ENCODE data around the gene ECI1.

The ECI1 gene
- total RNA-seq, result 11.1 to 32.6 (median 17.2) reads per million in 17 experiments

DNA sequence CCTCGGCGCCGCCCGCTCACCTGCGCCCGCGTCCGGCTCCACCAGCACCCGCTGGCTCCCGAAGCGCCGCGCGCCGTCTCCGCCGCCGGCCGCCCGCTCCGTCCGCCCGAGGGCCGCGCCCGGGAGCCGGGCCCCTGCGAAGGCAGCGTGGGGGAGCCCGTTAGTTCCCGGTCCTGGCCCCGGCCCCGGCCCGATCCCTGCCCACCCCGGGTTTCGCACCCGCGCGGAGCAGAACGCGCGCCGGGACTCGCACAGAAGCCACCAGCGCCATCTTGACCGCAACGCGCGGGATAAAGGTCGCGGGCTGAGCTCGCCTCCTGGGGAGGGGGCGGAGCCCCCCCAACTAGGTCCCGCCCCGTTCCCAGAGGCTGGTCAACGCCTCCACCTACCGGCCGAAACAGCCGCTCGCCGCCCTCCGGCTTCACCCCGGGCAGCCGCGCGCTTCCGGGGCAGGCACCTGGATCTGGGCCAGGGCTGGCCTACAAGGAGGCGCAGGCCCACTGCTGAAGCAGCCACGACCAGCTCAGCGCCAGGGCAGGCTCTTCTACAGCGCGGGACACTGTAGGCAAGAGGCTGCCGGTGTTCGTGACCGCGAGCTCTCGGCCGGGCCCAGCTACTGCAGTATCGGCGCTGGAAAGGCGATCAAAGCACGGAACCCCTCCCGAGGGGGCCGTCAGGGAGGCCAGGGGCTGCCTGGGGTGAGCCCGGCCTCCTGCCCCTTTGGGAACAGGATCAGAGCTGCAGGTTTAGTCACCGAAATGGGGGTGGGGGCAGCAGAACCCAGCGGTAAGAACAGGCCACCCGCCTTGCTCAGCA lies at the start of gene ECI1:
ECI1 (minus strand) TSS at position 292 of the 816 bp plus-strand sequence; CDS start at position 271, 21 bp downstream.
- DNase-seq, result peak; percentile 97 to 99 (median 98)

DNA sequence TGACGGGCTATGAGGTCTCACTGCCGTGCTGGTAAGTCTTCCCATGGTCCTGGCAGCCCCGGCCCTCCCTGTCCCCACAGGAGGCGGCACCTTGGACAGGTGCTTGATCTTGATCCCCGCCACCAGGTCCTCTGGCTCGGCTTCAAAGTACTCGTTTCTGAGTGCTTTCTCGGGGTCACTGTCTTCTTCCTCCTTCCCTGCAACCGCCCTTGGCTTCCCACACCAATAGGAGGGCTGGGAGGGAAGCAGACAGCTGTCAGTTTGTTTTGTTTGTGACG lies 48.5 kb upstream of the ECI1 start:
- DNase-seq, result no peak

DNA sequence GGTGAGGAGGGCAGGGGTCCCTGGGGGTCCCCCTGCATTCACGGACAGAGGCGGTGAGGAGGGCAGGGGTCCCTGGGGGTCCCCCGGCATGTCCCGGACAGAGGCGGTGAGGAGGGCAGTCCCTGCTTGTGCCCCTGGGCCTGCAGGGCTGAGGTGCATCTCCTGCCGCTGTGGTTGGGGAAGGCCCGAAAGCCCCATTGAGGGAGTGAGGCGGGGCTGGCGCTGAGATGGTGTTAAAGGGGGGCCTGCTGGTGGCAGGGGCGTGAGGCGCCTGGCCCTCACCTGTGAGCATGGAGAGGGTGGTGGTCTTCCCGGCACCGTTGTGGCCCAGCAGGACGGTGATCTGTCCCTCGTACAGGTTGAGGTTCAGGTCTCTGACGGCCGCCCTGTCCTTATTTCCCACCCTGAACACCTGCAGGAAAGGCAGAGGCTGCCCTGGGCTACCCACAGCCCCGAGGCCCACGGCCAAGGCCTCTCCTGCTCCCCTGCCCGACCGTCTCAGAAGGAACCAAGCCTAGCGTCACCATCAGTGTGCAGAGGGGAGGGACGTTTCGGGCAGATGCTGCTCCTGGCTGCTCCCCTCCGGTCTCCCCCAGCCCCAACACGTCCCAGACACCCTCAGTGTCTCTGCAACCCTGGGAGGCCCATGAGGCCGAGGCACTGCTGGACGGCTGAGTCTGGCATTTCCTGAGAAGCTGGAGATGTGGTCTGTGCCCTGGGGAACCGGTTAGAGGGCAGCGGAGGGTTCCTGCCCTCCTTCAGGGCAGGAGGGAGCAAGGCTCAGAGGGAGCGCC lies 47.9 kb upstream of the ECI1 start:
- DNase-seq, result no peak

DNA sequence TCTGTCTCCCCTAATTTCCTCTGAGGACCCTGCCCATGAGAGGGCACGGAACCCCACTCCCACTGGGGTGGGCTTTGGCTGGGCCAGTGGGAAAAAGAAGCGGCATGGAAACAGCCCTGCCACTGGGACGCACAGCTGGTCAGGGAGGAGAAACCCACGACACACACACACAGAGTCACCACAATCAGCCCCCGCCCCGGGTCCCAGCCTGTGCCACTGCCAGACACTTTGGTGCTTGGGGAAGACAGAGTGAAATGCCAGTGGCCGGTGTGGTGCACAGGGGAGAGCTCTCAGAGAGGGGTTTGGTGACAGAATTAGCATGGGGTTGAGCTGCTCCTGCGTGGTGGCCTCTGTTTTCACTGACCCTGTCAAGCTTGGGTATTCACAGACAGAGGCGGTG lies 47.2 kb upstream of the ECI1 start:
- DNase-seq, result no peak

- DNase-seq, result no peak
Measured at GRCh38 chr16:2297506-2297860, 46.1 kb upstream of the ECI1 start.

DNA sequence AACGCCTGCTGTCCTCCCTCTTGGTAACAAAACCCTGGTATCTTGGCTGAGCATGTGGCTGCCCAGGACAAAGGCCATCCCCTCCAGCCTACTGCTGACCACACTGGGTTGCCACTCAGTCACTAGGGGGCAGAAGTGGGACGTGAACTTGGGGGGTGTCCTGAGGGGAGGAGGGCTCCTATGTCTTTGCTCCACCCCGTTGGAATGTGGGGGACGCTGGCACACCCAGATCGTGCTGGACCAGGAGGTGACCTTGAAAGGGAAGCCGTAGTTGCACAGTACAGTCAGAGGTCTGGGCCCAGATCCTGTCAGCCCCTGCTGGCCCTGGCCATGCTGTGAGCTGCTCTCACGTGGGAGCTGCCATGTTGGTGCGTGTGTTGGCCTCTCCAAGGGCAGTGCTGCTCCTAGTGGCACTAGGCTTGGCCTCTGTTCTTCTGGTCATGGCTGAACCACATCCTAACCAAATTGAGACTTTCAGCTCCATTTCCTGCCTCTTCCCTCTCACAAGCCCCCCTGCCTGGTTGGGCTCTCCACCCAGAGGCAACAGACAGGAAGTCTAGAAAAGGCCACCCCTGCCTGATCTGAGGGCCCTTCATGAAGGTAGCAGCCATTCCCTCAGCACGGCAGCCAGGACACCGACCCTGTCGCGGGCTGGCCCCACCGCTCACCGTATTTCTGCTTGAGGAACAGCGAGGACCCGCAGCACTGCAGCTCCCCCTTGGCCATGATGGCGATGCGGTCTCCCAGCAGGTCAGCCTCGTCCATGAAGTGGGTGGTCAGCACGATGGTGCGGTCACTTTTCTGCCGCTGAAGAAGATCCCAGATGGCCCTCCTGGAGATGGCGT lies 45.5 kb upstream of the ECI1 start:
- DNase-seq, result peak; percentile 32 to 67 (median 49)

DNA sequence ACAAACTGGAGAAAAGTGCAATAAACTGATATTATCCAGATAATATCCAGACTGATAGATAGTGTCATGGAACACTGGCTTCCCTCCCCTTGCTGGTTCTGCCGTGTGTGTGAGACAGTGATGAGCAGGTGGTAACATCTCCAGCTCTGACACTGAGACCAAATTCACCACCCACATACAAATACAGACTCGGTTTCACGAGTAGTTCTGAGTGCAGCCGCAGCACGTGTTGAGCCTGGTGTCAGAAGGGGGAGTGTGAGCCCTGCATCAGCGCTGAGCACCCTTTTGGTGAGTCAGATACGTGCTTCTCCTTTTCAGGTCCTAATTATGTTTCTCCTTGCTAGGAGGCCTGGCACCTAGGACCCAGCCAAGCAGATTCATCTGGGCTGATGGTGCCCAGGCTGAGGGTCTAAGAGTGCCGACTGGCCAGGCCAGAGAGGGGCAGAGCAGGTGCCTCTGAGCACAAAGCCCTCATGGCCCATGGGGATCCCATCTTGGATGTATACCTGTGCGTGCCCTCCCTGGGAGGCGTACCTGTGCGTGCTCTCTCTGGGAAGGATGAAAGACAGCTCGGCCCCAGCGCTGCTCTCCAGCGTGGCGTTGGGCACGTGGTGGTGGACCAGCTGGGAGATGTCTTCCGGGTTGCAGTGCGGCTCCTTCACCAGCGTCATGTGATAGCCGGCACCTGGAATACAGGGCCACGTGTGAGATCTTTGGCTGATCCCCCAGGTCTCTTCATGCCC lies 43.8 kb upstream of the ECI1 start:
- peak; percentile 5 to 27 (median 16) for DNase-seq

DNA sequence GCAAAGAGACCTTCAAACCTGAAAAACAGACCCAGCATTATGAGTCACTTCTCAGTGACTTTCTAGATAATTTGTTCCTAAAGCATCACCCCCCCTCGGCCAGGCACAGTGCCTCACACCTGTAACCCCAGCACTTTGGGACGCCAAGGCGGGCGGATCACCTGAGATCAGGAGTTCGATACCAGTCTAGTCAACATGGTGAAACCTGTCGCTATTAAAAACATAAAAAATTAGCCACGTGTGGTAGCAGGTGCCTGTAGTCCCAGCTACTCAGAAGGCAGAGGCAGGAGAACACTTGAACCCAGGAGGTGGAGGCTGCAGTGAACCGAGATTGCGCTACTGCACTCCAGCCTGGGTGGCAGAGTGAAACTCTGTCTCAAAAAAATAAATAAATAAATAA lies 40.8 kb upstream of the ECI1 start:
- DNase-seq, result no peak

GRCh38 chr16:2289282-2289681 lies 37.9 kb upstream of the ECI1 start:
- no peak for DNase-seq

DNA sequence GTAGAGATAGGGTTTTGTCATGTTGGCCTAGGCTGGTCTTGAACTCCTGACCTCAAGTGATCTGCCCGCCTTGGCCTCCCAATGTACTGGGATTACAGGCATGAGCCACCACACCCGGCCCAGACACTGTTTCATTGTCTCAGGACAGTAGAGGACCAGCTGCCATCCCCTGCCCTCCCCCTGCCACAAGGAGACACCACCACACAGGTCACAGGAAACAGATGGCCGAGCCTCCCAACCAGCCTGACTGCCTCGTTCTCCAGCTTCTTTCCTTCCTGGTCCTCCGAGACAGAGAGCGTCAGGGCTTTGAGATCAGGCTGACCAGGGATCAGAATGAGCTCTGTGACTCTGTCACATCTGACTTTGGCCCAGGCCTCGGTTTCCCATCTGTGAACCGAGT lies 37.3 kb upstream of the ECI1 start:
- DNase-seq, result no peak

- no peak for DNase-seq
Measured at GRCh38 chr16:2287916-2288547, 36.6 kb upstream of the ECI1 start.

- no peak for DNase-seq
Measured at GRCh38 chr16:2286550-2286949, 35.2 kb upstream of the ECI1 start.

- no peak for DNase-seq
Measured at GRCh38 chr16:2285731-2286191, 34.4 kb upstream of the ECI1 start.

- no peak for DNase-seq
Measured at GRCh38 chr16:2284797-2285576, 33.6 kb upstream of the ECI1 start.

DNA sequence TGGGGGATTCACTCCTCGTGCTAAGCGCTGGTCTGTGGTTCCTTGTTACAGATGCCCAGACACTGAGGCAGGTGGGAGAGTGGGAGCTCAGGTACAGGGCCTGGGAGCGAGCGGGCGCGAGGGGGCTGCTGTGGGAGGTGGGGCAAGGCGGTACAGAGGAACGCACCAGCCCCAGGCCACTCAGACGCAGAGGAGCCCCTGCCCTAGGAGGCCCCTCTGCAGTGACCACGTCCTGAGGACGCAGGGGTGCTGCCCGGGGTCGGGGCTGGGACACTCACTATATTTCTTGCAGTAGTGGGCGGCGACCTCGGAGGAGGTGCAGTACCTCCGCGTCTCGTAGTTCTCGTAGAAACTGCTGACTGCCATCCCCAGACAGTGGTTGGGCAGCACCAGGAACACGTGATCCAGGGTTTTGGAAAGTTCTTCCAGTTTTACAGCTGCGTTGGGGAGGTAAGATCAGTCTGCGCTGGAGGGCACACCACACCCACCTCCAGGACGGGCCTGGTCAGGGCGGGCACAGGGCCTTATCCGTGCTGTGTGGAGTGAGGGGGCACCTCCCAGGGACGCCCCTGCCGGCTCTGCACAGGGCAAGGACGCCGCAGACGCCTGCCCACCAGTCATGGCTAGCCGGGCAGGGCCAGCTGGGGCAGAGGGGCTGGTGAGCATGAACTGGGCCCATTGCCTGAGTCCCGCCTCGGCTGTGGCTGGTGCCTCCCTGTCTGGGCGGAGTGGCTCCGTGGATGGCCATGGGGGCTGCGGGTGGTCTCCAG lies 32.8 kb upstream of the ECI1 start:
- DNase-seq, result no peak

DNA sequence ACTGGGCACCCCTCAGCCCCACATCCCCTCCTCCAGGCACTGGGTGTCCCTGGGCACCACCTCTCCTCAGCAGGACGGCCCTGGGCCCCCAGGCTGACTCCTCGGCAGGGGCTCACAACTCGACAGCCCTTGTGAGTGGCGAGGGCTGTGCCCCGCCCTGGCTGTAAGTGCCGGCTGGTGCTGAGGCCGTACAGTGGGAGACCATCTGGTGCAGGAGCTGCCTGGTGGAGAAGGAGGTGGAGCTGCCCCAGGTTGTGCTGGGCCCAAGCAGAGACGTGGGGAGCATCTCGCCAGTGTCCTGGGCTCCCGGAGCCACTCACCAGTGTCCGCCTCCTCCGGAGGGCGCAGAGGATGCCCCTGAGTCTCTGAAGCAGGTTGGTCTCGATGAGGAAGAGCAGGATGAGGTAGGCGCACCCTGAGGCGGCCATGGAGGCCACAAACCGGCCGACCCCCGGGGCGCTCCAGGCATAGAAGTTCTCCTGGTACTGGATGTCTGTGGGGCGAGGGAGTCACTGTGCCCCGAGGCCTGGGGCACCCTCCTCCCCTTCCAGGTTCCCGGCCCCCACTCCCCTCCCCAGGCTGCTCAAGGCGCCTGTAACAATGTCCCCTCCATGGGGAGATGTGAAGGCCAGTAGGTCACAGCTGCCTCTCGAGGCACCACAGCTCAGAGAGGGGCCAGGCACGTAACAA lies 31.6 kb upstream of the ECI1 start:
- no peak for DNase-seq

DNA sequence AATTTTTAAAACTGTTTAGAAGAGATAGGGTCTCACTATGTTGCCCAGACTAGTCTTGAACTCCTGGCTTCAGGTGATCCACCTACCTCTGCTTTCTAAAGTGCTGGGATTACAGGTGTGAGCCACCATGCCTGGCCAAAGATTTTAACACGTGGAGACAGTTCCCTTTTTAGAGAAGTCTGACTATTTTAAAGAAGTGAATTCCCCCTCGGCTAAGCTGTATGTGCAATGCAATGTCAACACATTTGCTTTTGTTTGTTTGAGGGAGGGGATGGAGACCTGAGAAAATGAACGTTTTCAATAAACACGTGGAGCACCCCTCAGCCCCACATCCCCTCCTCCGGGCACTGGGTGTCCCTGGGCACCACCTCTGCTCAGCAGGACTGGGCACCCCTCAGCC lies 30.9 kb upstream of the ECI1 start:
- no peak for DNase-seq

DNA sequence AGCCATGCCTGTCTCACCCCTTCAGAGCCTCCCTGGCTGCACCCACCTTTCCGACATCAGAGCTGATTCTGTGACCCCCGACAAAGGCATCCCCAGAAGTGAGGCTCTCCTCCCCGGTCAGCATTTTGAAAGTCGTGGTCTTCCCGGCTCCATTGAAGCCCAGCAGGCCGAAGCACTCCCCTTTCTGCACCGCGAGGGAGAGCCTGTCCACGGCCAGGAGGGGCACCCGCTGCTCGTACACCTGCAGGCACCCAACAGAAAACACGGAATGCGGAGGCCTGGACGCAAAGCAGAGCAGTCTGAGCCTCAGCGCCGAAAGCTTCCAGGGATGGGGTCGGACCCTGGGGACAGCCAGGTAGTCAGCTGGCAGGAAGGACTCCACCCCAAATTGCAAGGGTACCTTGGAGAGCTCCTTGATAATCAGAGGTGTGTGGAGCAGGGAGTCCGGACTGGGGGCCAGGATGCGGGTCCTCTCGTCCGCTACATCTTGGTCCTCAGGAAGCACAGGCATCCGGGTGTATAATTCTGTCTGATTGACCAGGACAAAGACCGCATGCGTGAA lies 29.7 kb upstream of the ECI1 start:
- no peak for DNase-seq

DNA sequence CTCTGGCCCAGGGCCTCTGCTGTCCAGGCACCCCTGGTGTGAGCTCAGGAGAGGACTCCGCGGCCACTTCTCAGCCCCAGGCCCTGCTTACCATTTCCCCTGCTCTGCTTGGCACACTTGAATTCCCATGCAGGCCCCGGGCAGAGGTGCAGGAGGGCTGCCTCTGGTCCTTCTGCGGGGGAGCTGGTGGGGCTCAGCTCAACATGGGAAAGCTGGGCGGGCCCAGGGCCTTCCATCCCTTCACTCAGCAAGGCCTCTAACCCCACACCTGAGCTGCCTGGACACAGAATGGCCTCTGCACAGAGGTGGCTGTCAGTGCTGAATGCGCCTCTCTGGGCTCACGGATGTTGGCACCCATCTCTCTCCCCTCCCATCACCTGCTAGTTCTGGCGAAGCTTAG lies 29.1 kb upstream of the ECI1 start:
- no peak for DNase-seq
